ENCODE measurements around the gene IER5L.

DNA sequence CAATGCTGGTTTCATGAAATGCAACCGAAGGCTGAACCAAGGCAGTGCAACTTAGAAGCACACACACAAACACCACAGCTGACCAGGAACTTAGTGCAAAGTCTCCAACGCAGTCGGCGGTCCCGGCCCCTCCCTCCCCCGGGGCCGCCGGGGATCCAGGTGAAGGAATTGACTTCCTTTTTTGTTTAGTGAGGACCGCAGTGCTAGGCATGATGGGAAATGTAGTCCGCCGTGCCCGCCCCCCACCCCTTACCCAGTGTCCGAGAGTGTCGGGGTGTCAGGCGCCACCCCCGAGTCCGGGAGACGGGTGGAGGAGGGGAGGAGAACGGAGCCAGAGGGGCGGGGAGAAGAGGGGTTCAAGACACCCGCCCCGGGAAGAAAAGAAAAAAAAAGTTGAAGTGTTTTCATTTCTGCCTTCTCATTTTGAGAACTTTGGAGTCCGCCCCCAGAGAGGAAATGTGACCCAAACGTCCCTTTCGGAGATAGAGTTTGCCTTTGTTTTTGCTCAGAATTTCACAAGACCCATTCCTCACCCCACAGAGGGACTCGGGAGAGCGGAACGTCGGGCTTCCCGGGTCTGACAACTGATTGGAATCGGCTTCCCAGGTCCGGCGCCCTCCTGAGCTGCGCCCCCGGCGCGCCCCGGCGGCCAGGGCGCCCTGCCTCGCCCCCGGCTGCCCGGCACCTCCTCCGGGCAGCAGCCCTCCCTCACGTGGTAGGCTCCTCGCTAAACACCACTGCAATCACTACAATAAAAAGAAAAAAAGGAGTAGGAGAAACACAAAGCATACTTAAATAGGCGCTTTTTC lies 2.0 kb downstream of the IER5L start:
- TF ChIP-seq EZH2 (IDR thresholded peaks at IDR 0.05; ENCODE audit: low read length): no peak
- TF ChIP-seq, protein P1, sequence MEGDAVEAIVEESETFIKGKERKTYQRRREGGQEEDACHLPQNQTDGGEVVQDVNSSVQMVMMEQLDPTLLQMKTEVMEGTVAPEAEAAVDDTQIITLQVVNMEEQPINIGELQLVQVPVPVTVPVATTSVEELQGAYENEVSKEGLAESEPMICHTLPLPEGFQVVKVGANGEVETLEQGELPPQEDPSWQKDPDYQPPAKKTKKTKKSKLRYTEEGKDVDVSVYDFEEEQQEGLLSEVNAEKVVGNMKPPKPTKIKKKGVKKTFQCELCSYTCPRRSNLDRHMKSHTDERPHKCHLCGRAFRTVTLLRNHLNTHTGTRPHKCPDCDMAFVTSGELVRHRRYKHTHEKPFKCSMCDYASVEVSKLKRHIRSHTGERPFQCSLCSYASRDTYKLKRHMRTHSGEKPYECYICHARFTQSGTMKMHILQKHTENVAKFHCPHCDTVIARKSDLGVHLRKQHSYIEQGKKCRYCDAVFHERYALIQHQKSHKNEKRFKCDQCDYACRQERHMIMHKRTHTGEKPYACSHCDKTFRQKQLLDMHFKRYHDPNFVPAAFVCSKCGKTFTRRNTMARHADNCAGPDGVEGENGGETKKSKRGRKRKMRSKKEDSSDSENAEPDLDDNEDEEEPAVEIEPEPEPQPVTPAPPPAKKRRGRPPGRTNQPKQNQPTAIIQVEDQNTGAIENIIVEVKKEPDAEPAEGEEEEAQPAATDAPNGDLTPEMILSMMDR (optimal IDR thresholded peaks at IDR 0.05 in 1 of 3, IDR thresholded peaks at IDR 0.05 in 1 of 3, conservative IDR thresholded peaks at IDR 0.05 in 1 of 3; ENCODE audit: extremely low read depth in 1 of 3, insufficient read depth in 2 of 3, low read length in 3 of 3): no peak
